ENCODE results near the gene CEP128. TPM values are rescaled to one million over a fixed set of nuclear protein-coding genes. Genes with fewer than 3 reads are reported as not detected.
A peak's percentile ranks its signal among the peaks of the same experiment; 100 is the strongest.

CEP128 gene
- total and polyA plus RNA-seq, 8 donors, result 4.8 to 10.1 (median 7.5) TPM

DNA sequence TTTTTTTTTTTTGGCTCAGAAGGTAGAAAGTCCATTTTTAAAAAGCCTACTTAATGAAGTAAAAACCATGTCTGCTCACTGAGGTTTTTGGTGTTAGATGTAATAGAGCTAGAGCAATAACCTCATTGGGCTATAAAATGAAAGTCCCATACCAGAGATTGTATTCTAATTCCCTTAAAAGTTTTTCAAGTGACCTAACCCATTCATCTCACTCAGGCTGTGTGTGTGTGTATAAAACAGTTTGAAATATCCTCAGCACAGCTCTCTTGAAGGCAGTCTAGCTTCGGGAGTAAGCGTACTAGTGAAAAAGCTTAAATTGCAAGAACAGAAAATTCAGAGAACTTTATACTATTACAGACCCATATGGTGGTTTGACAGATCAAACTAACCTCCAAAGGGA is 313.8 kb downstream of the CEP128 start:
- Histone ChIP-seq H3K27me3 (no peaks in the 10 kb centered on the region), H3K27ac (no peak overlapping the region), H3K4me3 (no peak overlapping the region), H3K36me3 (no peaks in the 10 kb centered on the region), H3K4me1 (no peaks in the 10 kb centered on the region), H3K9me3 (peaks cover 0 to 5% of the 10 kb centered on the region in 2 donors)
- intact Hi-C loops (cut with DNase I), result no loop called here
- TF ChIP-seq, protein P1, sequence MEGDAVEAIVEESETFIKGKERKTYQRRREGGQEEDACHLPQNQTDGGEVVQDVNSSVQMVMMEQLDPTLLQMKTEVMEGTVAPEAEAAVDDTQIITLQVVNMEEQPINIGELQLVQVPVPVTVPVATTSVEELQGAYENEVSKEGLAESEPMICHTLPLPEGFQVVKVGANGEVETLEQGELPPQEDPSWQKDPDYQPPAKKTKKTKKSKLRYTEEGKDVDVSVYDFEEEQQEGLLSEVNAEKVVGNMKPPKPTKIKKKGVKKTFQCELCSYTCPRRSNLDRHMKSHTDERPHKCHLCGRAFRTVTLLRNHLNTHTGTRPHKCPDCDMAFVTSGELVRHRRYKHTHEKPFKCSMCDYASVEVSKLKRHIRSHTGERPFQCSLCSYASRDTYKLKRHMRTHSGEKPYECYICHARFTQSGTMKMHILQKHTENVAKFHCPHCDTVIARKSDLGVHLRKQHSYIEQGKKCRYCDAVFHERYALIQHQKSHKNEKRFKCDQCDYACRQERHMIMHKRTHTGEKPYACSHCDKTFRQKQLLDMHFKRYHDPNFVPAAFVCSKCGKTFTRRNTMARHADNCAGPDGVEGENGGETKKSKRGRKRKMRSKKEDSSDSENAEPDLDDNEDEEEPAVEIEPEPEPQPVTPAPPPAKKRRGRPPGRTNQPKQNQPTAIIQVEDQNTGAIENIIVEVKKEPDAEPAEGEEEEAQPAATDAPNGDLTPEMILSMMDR (IDR thresholded peaks at IDR 0.05), result no peak
- DNase-seq (no peak), ATAC-seq (no peak)

DNA sequence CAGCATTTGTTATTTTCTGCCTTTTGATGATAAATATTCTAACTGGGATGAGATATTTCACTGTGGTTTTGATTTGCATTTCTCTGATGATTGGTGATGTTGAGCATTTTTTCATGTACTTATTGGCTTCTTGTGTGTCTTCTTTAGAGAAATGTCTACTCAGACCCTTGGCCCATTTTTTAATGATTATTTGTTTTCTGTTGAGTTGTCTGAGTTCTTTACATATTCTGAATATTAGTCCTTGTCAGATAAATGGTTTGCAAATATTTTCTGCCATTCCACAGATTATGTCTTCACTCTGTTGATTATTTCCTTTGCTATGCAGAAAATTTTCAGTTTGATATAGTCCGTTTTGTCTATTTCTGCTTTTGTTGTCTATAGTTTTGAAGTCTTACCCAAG is 317.0 kb downstream of the CEP128 start:
- Histone ChIP-seq H3K36me3 (no peaks in the 10 kb centered on the region), H3K27ac (no peak overlapping the region), H3K4me3 (no peak overlapping the region), H3K9me3 (peaks cover 0 to 5% of the 10 kb centered on the region in 2 donors), H3K27me3 (no peaks in the 10 kb centered on the region), H3K4me1 (no peaks in the 10 kb centered on the region)
- intact Hi-C loops (cut with DNase I), result no loop called here
- no peak for DNase-seq
- no peak for ATAC-seq
- TF ChIP-seq, protein P1 (IDR thresholded peaks at IDR 0.05), result no peak

DNA sequence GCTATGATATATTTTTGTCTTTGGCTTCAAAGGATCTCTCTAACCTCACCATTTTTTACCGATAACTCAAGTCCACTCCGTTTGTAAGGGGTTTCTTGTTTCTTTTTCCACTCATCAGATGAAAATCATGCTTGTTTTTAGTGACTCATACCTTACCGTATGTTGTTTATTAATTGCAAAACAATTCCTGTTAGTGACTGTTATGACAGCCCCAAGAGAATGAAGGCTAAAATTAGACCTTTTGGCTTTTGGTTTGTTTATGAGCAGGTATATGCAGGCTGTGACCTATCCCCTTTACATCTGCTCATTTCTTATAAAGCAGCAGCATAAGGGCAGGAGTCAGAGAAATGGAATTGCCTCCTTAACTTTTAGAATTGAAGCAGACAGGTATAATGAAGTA is 319.8 kb downstream of the CEP128 start:
- intact Hi-C loops (cut with DNase I), result no loop called here
- Histone ChIP-seq H3K4me1 (no peaks in the 10 kb centered on the region), H3K27me3 (no peaks in the 10 kb centered on the region), H3K9me3 (peaks cover 0 to 5% of the 10 kb centered on the region in 2 donors), H3K4me3 (no peak overlapping the region), H3K36me3 (no peaks in the 10 kb centered on the region), H3K27ac (no peak overlapping the region)
- TF ChIP-seq, protein P1 (IDR thresholded peaks at IDR 0.05), result no peak
- ATAC-seq (no peak), DNase-seq (no peak)

DNA sequence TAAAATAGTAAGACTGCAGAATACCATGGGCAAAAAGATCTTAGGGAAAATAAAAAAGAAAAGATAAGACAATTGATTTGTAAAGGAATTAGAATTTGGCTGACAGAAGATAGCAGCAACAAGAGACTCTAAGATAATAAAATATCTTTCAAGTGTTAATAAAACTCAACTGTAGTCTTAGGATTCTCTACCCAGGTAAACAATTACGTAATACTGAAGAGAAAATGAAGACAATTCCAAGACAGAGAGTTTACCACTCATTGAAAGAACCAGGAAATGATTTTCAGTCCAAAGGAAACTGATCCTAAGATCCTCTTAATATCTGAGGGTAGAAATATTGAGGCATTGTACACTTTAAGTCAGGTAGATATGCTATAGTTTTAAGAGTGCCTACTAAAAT is 321.1 kb downstream of the CEP128 start:
- DNase-seq (no peak), ATAC-seq (no peak)
- no peaks in the 10 kb centered on the region for H3K4me1 ChIP-seq
- no peaks in the 10 kb centered on the region for H3K36me3 ChIP-seq
- no peaks in the 10 kb centered on the region for H3K27me3 ChIP-seq
- H3K4me3 ChIP-seq, result no peak overlapping the region
- H3K27ac ChIP-seq, result no peak overlapping the region
- intact Hi-C loops (cut with DNase I), result no loop called here
- TF ChIP-seq, protein P1 (IDR thresholded peaks at IDR 0.05), result no peak
- H3K9me3 ChIP-seq, result peaks cover 0 to 2% of the 10 kb centered on the region in 2 donors

DNA sequence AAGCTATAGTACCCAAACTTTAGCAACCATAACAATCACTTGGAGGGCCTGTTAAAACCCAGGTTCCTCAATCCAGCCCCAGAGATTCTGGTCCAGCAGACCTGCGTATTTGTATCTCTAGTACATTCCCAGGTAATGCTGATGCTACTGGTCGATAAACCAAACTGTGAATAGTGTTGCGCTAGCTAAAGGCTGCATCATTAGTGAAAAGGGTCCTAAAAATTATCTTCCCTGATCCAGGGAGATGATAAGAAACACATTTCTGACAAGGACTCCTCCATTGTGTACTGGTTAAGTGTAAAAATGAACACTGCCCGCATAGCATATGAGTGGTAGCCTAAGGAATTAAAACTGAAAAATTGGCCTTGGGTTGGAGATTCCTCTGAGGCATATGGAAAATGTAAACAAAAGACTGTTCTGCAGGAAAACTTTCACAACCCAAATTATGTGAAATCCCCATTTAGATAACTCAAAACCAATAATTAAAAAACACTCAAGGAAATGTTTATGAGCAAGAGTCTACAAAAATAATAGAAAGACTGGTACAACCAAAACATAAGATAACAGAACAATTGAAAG is 322.7 kb downstream of the CEP128 start:
- no peaks in the 10 kb centered on the region for H3K27me3 ChIP-seq
- no peaks in the 10 kb centered on the region for H3K4me1 ChIP-seq
- no peak overlapping the region for H3K4me3 ChIP-seq
- TF ChIP-seq, protein P1 (IDR thresholded peaks at IDR 0.05), result no peak
- H3K9me3 ChIP-seq, result no peaks in the 10 kb centered on the region
- no peaks in the 10 kb centered on the region for H3K36me3 ChIP-seq
- intact Hi-C loops (cut with DNase I), result no loop called here
- no peak overlapping the region for H3K27ac ChIP-seq
- ATAC-seq (no peak), DNase-seq (peak in 2 of 4 donors; percentile 60 to 74)
